ENCODE data around the gene HPN. TPM values are rescaled to one million over a fixed set of nuclear protein-coding genes. Genes with fewer than 3 reads are reported as not detected.

The HPN gene
- total and polyA plus RNA-seq, 2 of the 13 experiments (the other 11 are each of a cell fraction or from before 2014, with no cell fraction given), result 46.7 to 261 TPM

DNA sequence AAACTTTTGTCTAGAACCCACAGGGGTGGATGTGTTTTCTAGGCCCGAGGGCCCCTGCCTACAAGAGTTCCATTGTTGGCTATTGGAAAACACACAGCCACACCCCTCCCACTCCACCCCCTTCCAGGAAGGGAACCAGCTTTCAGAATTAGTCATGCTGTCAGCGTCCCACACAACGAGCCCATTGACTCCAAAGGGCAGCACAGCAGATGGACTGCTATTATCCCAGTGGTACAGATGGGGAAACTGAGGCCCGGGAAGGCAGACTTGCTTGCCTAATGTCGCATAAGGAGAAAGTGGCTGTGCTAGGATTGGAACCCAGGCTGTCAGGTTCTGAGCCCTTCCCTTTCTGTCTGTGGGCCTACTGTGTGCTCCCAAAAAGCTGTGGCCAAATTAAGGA is 66.0 kb downstream of the HPN start (continued):
- no peak for TF ChIP-seq KAT7 (CRISPR knock-in tag; IDR thresholded peaks at IDR 0.05; ENCODE audit: borderline replicate concordance)
- TF ChIP-seq NCOA2 (CRISPR knock-in tag; IDR thresholded peaks at IDR 0.05), result peak; percentile 61
- peak; percentile 49 for TF ChIP-seq RARA (CRISPR knock-in tag; IDR thresholded peaks at IDR 0.05)
- TF ChIP-seq CEBPG (CRISPR knock-in tag; IDR thresholded peaks at IDR 0.05), result peak; percentile 13; the same call in 1 of the 2 replicates
- TF ChIP-seq ZNF768 (CRISPR knock-in tag; IDR thresholded peaks at IDR 0.05), result peak; percentile 42; the same call in 1 of the 2 replicates
- TF ChIP-seq, protein P1, sequence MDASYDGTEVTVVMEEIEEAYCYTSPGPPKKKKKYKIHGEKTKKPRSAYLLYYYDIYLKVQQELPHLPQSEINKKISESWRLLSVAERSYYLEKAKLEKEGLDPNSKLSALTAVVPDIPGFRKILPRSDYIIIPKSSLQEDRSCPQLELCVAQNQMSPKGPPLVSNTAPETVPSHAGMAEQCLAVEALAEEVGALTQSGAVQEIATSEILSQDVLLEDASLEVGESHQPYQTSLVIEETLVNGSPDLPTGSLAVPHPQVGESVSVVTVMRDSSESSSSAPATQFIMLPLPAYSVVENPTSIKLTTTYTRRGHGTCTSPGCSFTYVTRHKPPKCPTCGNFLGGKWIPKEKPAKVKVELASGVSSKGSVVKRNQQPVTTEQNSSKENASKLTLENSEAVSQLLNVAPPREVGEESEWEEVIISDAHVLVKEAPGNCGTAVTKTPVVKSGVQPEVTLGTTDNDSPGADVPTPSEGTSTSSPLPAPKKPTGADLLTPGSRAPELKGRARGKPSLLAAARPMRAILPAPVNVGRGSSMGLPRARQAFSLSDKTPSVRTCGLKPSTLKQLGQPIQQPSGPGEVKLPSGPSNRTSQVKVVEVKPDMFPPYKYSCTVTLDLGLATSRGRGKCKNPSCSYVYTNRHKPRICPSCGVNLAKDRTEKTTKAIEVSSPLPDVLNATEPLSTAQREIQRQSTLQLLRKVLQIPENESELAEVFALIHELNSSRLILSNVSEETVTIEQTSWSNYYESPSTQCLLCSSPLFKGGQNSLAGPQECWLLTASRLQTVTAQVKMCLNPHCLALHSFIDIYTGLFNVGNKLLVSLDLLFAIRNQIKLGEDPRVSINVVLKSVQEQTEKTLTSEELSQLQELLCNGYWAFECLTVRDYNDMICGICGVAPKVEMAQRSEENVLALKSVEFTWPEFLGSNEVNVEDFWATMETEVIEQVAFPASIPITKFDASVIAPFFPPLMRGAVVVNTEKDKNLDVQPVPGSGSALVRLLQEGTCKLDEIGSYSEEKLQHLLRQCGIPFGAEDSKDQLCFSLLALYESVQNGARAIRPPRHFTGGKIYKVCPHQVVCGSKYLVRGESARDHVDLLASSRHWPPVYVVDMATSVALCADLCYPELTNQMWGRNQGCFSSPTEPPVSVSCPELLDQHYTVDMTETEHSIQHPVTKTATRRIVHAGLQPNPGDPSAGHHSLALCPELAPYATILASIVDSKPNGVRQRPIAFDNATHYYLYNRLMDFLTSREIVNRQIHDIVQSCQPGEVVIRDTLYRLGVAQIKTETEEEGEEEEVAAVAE (CRISPR knock-in tag; IDR thresholded peaks at IDR 0.05; ENCODE audit: borderline replicate concordance), result no peak
- no peak for TF ChIP-seq SP1 (IDR thresholded peaks at IDR 0.05)
- peak; percentile 47; the same call in 1 of the 2 replicates for TF ChIP-seq SP1 (CRISPR knock-in tag; IDR thresholded peaks at IDR 0.05)
- TF ChIP-seq POLR2G (IDR thresholded peaks at IDR 0.05; ENCODE audit: low read depth, low read length), result peak; percentile 48; the same call in 1 of the 2 replicates
- TF ChIP-seq SP5 (CRISPR knock-in tag; IDR thresholded peaks at IDR 0.05; ENCODE audit: borderline replicate concordance, low read depth), result peak; percentile 93
- TF ChIP-seq, protein P2, sequence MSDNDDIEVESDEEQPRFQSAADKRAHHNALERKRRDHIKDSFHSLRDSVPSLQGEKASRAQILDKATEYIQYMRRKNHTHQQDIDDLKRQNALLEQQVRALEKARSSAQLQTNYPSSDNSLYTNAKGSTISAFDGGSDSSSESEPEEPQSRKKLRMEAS (IDR thresholded peaks at IDR 0.05), result peak; percentile 28; the same call in 1 of the 2 replicates

DNA sequence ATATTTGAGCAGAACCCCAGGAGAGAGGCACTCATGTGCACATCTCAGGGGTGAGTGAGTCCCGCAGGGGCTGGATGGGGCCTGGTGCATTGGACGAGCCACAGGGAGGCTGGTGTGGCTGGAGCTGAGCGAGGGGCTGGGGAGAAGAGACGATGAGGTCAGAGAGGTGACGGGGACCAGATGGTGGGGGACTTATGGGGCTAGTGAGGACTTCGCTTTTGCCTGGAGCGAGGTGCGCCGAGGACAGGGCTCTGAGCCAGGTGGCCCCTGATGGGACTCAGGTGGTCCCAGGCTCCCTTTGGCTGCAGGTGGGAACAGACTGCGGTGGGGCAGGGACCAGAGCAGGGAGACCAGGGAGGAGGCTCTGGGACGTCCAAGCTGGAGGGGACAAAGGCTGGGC is 67.2 kb downstream of the HPN start:
- 94% methylated on average over 11 of the region's 11 CpGs for WGBS (ENCODE audit: low lambda C conversion rate)
- POLR2A ChIA-PET, result no interaction called here

More for the DNA sequence above, 67.2 kb downstream of the HPN start:
- FAIRE-seq, result no peak
- BruUV-seq (replicated peaks), result no TSS peak
- in situ Hi-C loops (cut with HindIII; ENCODE audit: extremely low pct_ligation_motif_present, low pct_unique_long_range_greater_than_20kb) (no loop called here), intact Hi-C loops (cut with micrococcal nuclease; ENCODE audit: unreplicated experiment) (no loop called here)
- no peak for ATAC-seq
- CTCF ChIA-PET (ENCODE audit: low intra/inter-chr PET ratio, low total read pairs), result no interaction called here
- Histone ChIP-seq H3K4me1 (ENCODE audit: insufficient read depth, low read length) (peaks cover 66% of the 10 kb centered on the region), H4K20me1 (ENCODE audit: insufficient read depth, low read length) (no peaks in the 10 kb centered on the region), H3K9ac (ENCODE audit: insufficient read depth, low read depth, low read length) (no peak overlapping the region), H3K36me3 (replicated peaks in 1 of 2; ENCODE audit: control insufficient read depth in 1 of 2, insufficient read depth in 2 of 2, low read length in 2 of 2) (no peaks in the 10 kb centered on the region), H3K27me3 (ENCODE audit: control insufficient read depth in 1 of 2, insufficient read depth in 2 of 2, low read length in 2 of 2) (no peaks in the 10 kb centered on the region), H3K4me3 (replicated peaks in 1 of 3; ENCODE audit: insufficient read depth in 1 of 3, low read depth in 2 of 3, low read length in 3 of 3) (no peak overlapping the region), H3K27ac (ENCODE audit: extremely low read length, insufficient read depth, low read length) (no peak overlapping the region), H3K4me2 (ENCODE audit: low read depth, low read length) (no peak overlapping the region), H3K9me3 (ENCODE audit: low read length) (no peaks in the 10 kb centered on the region), H2AFZ (ENCODE audit: low read length) (no peak overlapping the region), H3K79me2 (ENCODE audit: insufficient read depth, low read length) (no peaks in the 10 kb centered on the region)
- no peak for TF ChIP-seq NCOA1 (CRISPR knock-in tag; IDR thresholded peaks at IDR 0.05)
- no peak for TF ChIP-seq SNAI1 (CRISPR knock-in tag; IDR thresholded peaks at IDR 0.05; ENCODE audit: borderline replicate concordance)
- TF ChIP-seq PPARG (CRISPR knock-in tag; conservative IDR thresholded peaks at IDR 0.05), result no peak
- no peak for DNase-seq (ENCODE audit: low spot score)
